IMR-90 (cell line): ENCODE results near the gene MT3. TPM values are rescaled to one million over a fixed set of nuclear protein-coding genes. Genes with fewer than 3 reads are reported as not detected.

Experiments used
- ATAC-seq: fragments of 200-7000 bp; cut with Tn5 transposase; 2 replicates; pipeline ENCODE4 v1.9.1; 2020; ENCODE audit warnings: low read depth, mild to moderate bottlenecking, moderate library complexity
- BruUV-seq: library from RNA; stranded (reverse); fragments of 400-500 nt; replicated peaks from 2 replicates; lab custom pipeline; 2021; lab: Mats Ljungman, UMichigan
- CTCF ChIA-PET: fragments of 300-600 bp; formaldehyde crosslinking; extraction: SDS; loops from one replicate; lab custom pipeline; 2021; ENCODE audit warnings: antibody characterized with exemption; lab: Yijun Ruan, JAX
- POLR2A ChIA-PET: fragments of 300-600 bp; sonication (Branson Sonifier 250); formaldehyde crosslinking; loops from one replicate; lab custom pipeline; 2022; ENCODE audit warnings: antibody characterized with exemption; ENCODE audit not compliant: unreplicated experiment; lab: Charles Lee
- DNase-seq: peaks from one replicate; pipeline ENCODE4 v3.0.0; 2013
- H2AFZ ChIP-seq: replicated peaks from 2 replicates; pipeline ENCODE3; 2013; ENCODE audit warnings: low read length, mild to moderate bottlenecking; ENCODE audit not compliant: poor library complexity
- H2AK5ac ChIP-seq: 2 replicates; pipeline ENCODE4 v1.6.1; 2013; ENCODE audit warnings: low read depth, low read length, inconsistent platforms
- H2AK9ac ChIP-seq: replicated peaks from 2 replicates; pipeline ENCODE3; 2013; ENCODE audit warnings: mild to moderate bottlenecking, low read depth, low read length, moderate library complexity; ENCODE audit not compliant: poor library complexity
- H2BK120ac ChIP-seq: 2 replicates; pipeline ENCODE4 v1.6.1; 2013; ENCODE audit warnings: low read depth, low read length, inconsistent platforms
- H2BK15ac ChIP-seq: 3 replicates; pipeline ENCODE4 v1.6.1; 2013; ENCODE audit warnings: low read depth, low read length, inconsistent platforms
- H2BK20ac ChIP-seq: 2 replicates; pipeline ENCODE4 v1.6.1; 2013; ENCODE audit warnings: low read depth, mild to moderate bottlenecking, inconsistent platforms, low read length, moderate library complexity
- H2BK5ac ChIP-seq: 2 replicates; pipeline ENCODE4 v1.6.1; 2013; ENCODE audit warnings: mild to moderate bottlenecking, low read depth, low read length, inconsistent platforms; ENCODE audit not compliant: poor library complexity, severe bottlenecking
- H3K14ac ChIP-seq: replicated peaks from 2 replicates; pipeline ENCODE4 v1.6.1; 2013; ENCODE audit warnings: low read depth, low read length, inconsistent platforms
- H3K18ac ChIP-seq: 2 replicates; pipeline ENCODE4 v1.6.1; 2013; ENCODE audit warnings: low read depth, low read length, control low read depth
- H3K23ac ChIP-seq: 2 replicates; pipeline ENCODE4 v1.6.1; 2013; ENCODE audit warnings: low read depth, low read length, inconsistent platforms
- H3K27ac ChIP-seq: 2 replicates; pipeline ENCODE4 v1.5.1; 2013; ENCODE audit warnings: mild to moderate bottlenecking, control low read depth, low read length; ENCODE audit not compliant: insufficient read depth
- H3K27me3 ChIP-seq: 2 replicates; pipeline ENCODE4 v1.6.1; 2013; ENCODE audit warnings: low read length; ENCODE audit not compliant: control insufficient read depth, insufficient read depth
- H3K36me3 ChIP-seq: 2 replicates; pipeline ENCODE4 v1.6.1; 2013; ENCODE audit warnings: low read length, mixed read lengths; ENCODE audit not compliant: control insufficient read depth, insufficient read depth
- H3K4ac ChIP-seq: 2 replicates; pipeline ENCODE4 v1.6.1; 2013; ENCODE audit warnings: low read depth, low read length, inconsistent platforms
- H3K4me1 ChIP-seq: 2 replicates; pipeline ENCODE4 v1.6.1; 2013; ENCODE audit warnings: low read length, mixed read lengths; ENCODE audit not compliant: control insufficient read depth, insufficient read depth
- H3K4me2 ChIP-seq: 2 replicates; pipeline ENCODE4 v1.6.1; 2013; ENCODE audit warnings: low read depth, mild to moderate bottlenecking, control low read depth, low read length, moderate library complexity
- H3K4me3 ChIP-seq: 2 replicates; pipeline ENCODE4 v1.5.1; 2013; ENCODE audit warnings: low read depth, mild to moderate bottlenecking, control low read depth, low read length, moderate library complexity; ENCODE audit not compliant: insufficient read depth
- H3K56ac ChIP-seq: 2 replicates; pipeline ENCODE4 v1.6.1; 2013; ENCODE audit warnings: low read length, inconsistent platforms; ENCODE audit not compliant: insufficient read depth; ENCODE audit errors: extremely low read depth
- H3K79me1 ChIP-seq, 2 experiments: 2 replicates each; pipeline ENCODE4 v1.6.1; 2013; ENCODE audit warnings: low read length in 2 of 2, inconsistent platforms in 1 of 2, low read depth in 1 of 2
- H3K9ac ChIP-seq: 2 replicates; pipeline ENCODE4 v1.6.1; 2013; ENCODE audit warnings: low read depth, low read length, control low read depth
- H3K9me1 ChIP-seq: 2 replicates; pipeline ENCODE4 v1.6.1; 2013; ENCODE audit warnings: low read length, inconsistent platforms; ENCODE audit not compliant: insufficient read depth
- H3K9me3 ChIP-seq: 2 replicates; pipeline ENCODE4 v1.6.1; 2013; ENCODE audit warnings: low read length; ENCODE audit not compliant: control insufficient read depth, insufficient read depth
- H4K20me1 ChIP-seq: 2 replicates; pipeline ENCODE4 v1.6.1; 2013; ENCODE audit warnings: low read length, inconsistent platforms; ENCODE audit not compliant: insufficient read depth
- H4K5ac ChIP-seq: 2 replicates; pipeline ENCODE4 v1.6.1; 2013; ENCODE audit warnings: mild to moderate bottlenecking, low read depth, low read length, control low read depth
- H4K8ac ChIP-seq, 2 experiments: 2 replicates each; pipeline ENCODE4 v1.6.1; 2013; ENCODE audit warnings: low read depth in 2 of 2, low read length in 2 of 2, control low read depth in 1 of 2, inconsistent platforms in 1 of 2
- H4K91ac ChIP-seq: 2 replicates; pipeline ENCODE4 v1.6.1; 2013; ENCODE audit warnings: low read depth, low read length, inconsistent platforms; ENCODE audit not compliant: insufficient read depth
- BHLHE40 ChIP-seq: fragments of 150-350 bp; IDR thresholded peaks from 2 replicates; pipeline ENCODE4 v1.6.1; 2016; ENCODE audit warnings: mild to moderate bottlenecking, low read depth, low read length
- CEBPB ChIP-seq: IDR thresholded peaks from 2 replicates; pipeline ENCODE4 v1.6.1; 2012; ENCODE audit warnings: low read depth, low read length, improper control_type of control experiment
- CHD1 ChIP-seq: IDR thresholded peaks from 2 replicates; pipeline ENCODE4 v1.6.1; 2012; ENCODE audit warnings: low read depth, low read length, improper control_type of control experiment
- ELK1 ChIP-seq: fragments of 150-350 bp; IDR thresholded peaks from 2 replicates; pipeline ENCODE4 v1.6.1; 2016; ENCODE audit warnings: low read depth, mild to moderate bottlenecking, low read length, moderate library complexity, borderline replicate concordance
- FOS ChIP-seq: fragments of 150-350 bp; IDR thresholded peaks from 2 replicates; pipeline ENCODE4 v1.6.1; 2016; ENCODE audit warnings: low read depth, low read length
- MAFK ChIP-seq: IDR thresholded peaks from 2 replicates; pipeline ENCODE4 v1.6.1; 2012; ENCODE audit warnings: low read depth, low read length, improper control_type of control experiment
- MAZ ChIP-seq: IDR thresholded peaks from 2 replicates; pipeline ENCODE4 v1.6.1; 2012; ENCODE audit warnings: low read depth, mild to moderate bottlenecking, low read length, improper control_type of control experiment, moderate library complexity, borderline replicate concordance
- MXI1 ChIP-seq: IDR thresholded peaks from 2 replicates; pipeline ENCODE4 v1.6.1; 2012; ENCODE audit warnings: low read depth, mild to moderate bottlenecking, low read length, moderate library complexity, borderline replicate concordance
- NFE2L2 ChIP-seq: fragments of 150-350 bp; IDR thresholded peaks from 2 replicates; pipeline ENCODE4 v1.6.1; 2016; ENCODE audit warnings: low read depth, mild to moderate bottlenecking, low read length
- POLR2A ChIP-seq: IDR thresholded peaks from 2 replicates; pipeline ENCODE4 v1.6.1; 2012; ENCODE audit warnings: mild to moderate bottlenecking, low read depth, low read length
- RAD21 ChIP-seq: IDR thresholded peaks from 2 replicates; pipeline ENCODE4 v1.6.1; 2012; ENCODE audit warnings: low read length, improper control_type of control experiment
- RCOR1 ChIP-seq: IDR thresholded peaks from 2 replicates; pipeline ENCODE4 v1.6.1; 2012; ENCODE audit warnings: mild to moderate bottlenecking, low read length, improper control_type of control experiment; ENCODE audit not compliant: insufficient replicate concordance
- RFX5 ChIP-seq: IDR thresholded peaks from 2 replicates; pipeline ENCODE4 v1.8.0; 2012; ENCODE audit warnings: low read depth, mild to moderate bottlenecking, low read length, moderate library complexity
- SMC3 ChIP-seq: fragments of 150-350 bp; IDR thresholded peaks from 2 replicates; pipeline ENCODE4 v1.6.1; 2016; ENCODE audit warnings: low read depth, mild to moderate bottlenecking, antibody characterized with exemption, low read length, moderate library complexity
- USF2 ChIP-seq: fragments of 150-350 bp; IDR thresholded peaks from 2 replicates; pipeline ENCODE4 v1.6.1; 2017; ENCODE audit warnings: mild to moderate bottlenecking, antibody characterized with exemption, low read length, low read depth
- WGBS, 2 experiments: methylation state at CpG; one replicate each; pipeline versions ENCODE4 v1.1.5 to v1.1.7; 2013; ENCODE audit warnings: missing lambda C conversion rate in 2 of 2; ENCODE audit not compliant: insufficient read length in 1 of 2; ENCODE audit errors: extremely low coverage in 2 of 2; 5-methylcytosine and 5-hydroxymethylcytosine counted together
- dilution Hi-C: fragments of 300-500 bp; cut with HindIII; formaldehyde crosslinking; loops from one replicate; pipeline ENCODE4 v1.14.3; 2018; ENCODE audit warnings: low sequenced_read_pairs; ENCODE audit not compliant: unreplicated experiment
- in situ Hi-C: fragments of 300-500 bp; cut with MboI; formaldehyde crosslinking; loops from 3 replicates; pipeline ENCODE4 v1.14.3; 2019; ENCODE audit warnings: low sequenced_read_pairs, inconsistent platforms, mixed read lengths
- intact Hi-C: fragments of 100-400 bp; cut with micrococcal nuclease; formaldehyde crosslinking; loops from 2 replicates; pipeline ENCODE4 v1.10.0; 2022
- polyA plus RNA-seq, 3 experiments: library from polyadenylated mRNA; depleted of rRNA; stranded (reverse); fragments of >200 nt; gene quantifications; 2 replicates each; pipeline ENCODE4 v1.2.3, GENCODE V29; 2012; ENCODE audit warnings: low replicate concordance in 1 of 3
- total RNA-seq: library from RNA; depleted of rRNA; stranded (reverse); fragments of >200 nt; gene quantifications from 2 replicates; pipeline ENCODE4 v1.2.3, GENCODE V29; 2012
- TF ChIP-seq, protein P1 (sequence below): conservative IDR thresholded peaks from 2 replicates; pipeline ENCODE4 v1.5.1; 2012; ENCODE audit warnings: mild to moderate bottlenecking, low read depth, low read length, improper control_type of control experiment

The MT3 gene
- total and polyA plus RNA-seq, 2 of the 4 experiments (the other 2 are of a cell fraction), result 0.62 TPM; not detected in 1

GRCh38 chr16:56630134-56630533, 40.8 kb downstream of the MT3 start:
- Histone ChIP-seq H3K9me3 (no peaks in the 10 kb centered on the region), H4K20me1 (no peaks in the 10 kb centered on the region), H4K8ac (no peak overlapping the region), H3K23ac (no peak overlapping the region), H3K9me1 (0 out of 2 replicates have a peak, but pooled peaks cover under 1% of the 10 kb centered on the region), H3K4me3 (no peak overlapping the region), H2AK5ac (no peak overlapping the region), H3K14ac (no peak overlapping the region), H3K27me3 (peaks cover 40% of the 10 kb centered on the region), H4K5ac (no peak overlapping the region), H2AK9ac (no peak overlapping the region), H2AFZ (no peak overlapping the region), H3K18ac (no peak overlapping the region), H3K56ac (no peak overlapping the region), H3K36me3 (no peaks in the 10 kb centered on the region), H3K79me1 (peaks cover 0 to 9% of the 10 kb centered on the region in 2 experiments; a peak in 2 of 4 replicates), H2BK5ac (no peak overlapping the region), H3K4ac (no peak overlapping the region), H2BK120ac (no peak overlapping the region), H3K9ac (no peak overlapping the region), H3K4me2 (no peak overlapping the region), H3K4me1 (peaks cover 13% of the 10 kb centered on the region), H4K91ac (no peak overlapping the region), H3K27ac (no peak overlapping the region), H2BK20ac (no peak overlapping the region), H2BK15ac (no peak overlapping the region; the same call in 2 of the 3 replicates)
- in situ Hi-C loops (no loop called here), intact Hi-C loops (no loop called here), dilution Hi-C loops (no loop called here)
- ChIA-PET CTCF (interaction anchor here (1.3 kb wide), 1 partner anchor 29 kb away, joined by 4 read pairs; no protein-coding TSS in a partner anchor), POLR2A (interaction anchor here (0.9 kb wide), 1 partner anchor 11 kb away, joined by 3 read pairs; no protein-coding TSS in a partner anchor)
- no peak for ATAC-seq
- TF ChIP-seq FOS, result no peak
- no peak for TF ChIP-seq BHLHE40
- TF ChIP-seq, protein P1, sequence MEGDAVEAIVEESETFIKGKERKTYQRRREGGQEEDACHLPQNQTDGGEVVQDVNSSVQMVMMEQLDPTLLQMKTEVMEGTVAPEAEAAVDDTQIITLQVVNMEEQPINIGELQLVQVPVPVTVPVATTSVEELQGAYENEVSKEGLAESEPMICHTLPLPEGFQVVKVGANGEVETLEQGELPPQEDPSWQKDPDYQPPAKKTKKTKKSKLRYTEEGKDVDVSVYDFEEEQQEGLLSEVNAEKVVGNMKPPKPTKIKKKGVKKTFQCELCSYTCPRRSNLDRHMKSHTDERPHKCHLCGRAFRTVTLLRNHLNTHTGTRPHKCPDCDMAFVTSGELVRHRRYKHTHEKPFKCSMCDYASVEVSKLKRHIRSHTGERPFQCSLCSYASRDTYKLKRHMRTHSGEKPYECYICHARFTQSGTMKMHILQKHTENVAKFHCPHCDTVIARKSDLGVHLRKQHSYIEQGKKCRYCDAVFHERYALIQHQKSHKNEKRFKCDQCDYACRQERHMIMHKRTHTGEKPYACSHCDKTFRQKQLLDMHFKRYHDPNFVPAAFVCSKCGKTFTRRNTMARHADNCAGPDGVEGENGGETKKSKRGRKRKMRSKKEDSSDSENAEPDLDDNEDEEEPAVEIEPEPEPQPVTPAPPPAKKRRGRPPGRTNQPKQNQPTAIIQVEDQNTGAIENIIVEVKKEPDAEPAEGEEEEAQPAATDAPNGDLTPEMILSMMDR, result no peak
- TF ChIP-seq CHD1, result no peak
- TF ChIP-seq USF2, result no peak
- TF ChIP-seq MAFK, result no peak
- no peak for TF ChIP-seq RAD21
- no peak for TF ChIP-seq MAZ
- no peak for TF ChIP-seq CEBPB
- TF ChIP-seq RCOR1, result no peak
- no peak for TF ChIP-seq POLR2A
- no peak for TF ChIP-seq NFE2L2
- TF ChIP-seq ELK1, result no peak
- no peak for TF ChIP-seq RFX5
- no peak for TF ChIP-seq SMC3
- no peak for TF ChIP-seq MXI1
- no CpG with 5 or more reads among the region's 3 CpGs for WGBS, 2 experiments
- no peak for DNase-seq
- no TSS peak for BruUV-seq
